Glomerular visceral epithelial cell (primary cell): ENCODE results near the gene RPS6KA5.
A peak's percentile ranks its signal among the peaks of the same experiment; 100 is the strongest.
"Not testable (repeated sequence)": the region's sequence is repeated elsewhere in the genome, so short reads cannot be mapped to it uniquely, and the experiment has no call there.

Experiments
- DNase-seq: peaks from one replicate; pipeline ENCODE4 v3.0.0-alpha.2; 2016; ENCODE audit errors: extremely low spot score

Gene RPS6KA5

GRCh38 chr14:91065266-91065665 is 4.8 kb upstream of the RPS6KA5 start:
- DNase-seq, result no peak

- peak; percentile 17 for DNase-seq
Observed at GRCh38 chr14:91063119-91063518, 2.7 kb upstream of the RPS6KA5 start.

- no peak for DNase-seq
Observed at GRCh38 chr14:91062600-91062999, 2.2 kb upstream of the RPS6KA5 start.

- no peak for DNase-seq
Observed at GRCh38 chr14:91061056-91061887, 831 bp upstream of the RPS6KA5 start.

GRCh38 chr14:91059576-91060350 is 678 bp downstream of the RPS6KA5 start:
- peak; percentile 37 for DNase-seq

GRCh38 chr14:91058042-91058581 is 2.3 kb downstream of the RPS6KA5 start:
- peak; percentile 75 for DNase-seq

- no peak for DNase-seq
Observed at GRCh38 chr14:91056361-91056760, 4.1 kb downstream of the RPS6KA5 start.

GRCh38 chr14:91055016-91055415 is 5.4 kb downstream of the RPS6KA5 start:
- DNase-seq, result no peak

- DNase-seq, result no peak
Observed at GRCh38 chr14:91048676-91049075, 11.8 kb downstream of the RPS6KA5 start.

- DNase-seq, result no peak
Observed at GRCh38 chr14:91048265-91048664, 12.2 kb downstream of the RPS6KA5 start.

- DNase-seq, result no peak
Observed at GRCh38 chr14:91047174-91047753, 13.2 kb downstream of the RPS6KA5 start.

- DNase-seq, result no peak
Observed at GRCh38 chr14:91046488-91047072, 13.9 kb downstream of the RPS6KA5 start.

GRCh38 chr14:91041450-91041849 is 19.0 kb downstream of the RPS6KA5 start:
- DNase-seq, result no peak

GRCh38 chr14:91040545-91040944 is 19.9 kb downstream of the RPS6KA5 start:
- no peak for DNase-seq

GRCh38 chr14:91038439-91038838 is 22.0 kb downstream of the RPS6KA5 start:
- DNase-seq, result no peak

- no peak for DNase-seq
Observed at GRCh38 chr14:91036741-91037469, 23.5 kb downstream of the RPS6KA5 start.

GRCh38 chr14:91035855-91036254 is 24.6 kb downstream of the RPS6KA5 start:
- no peak for DNase-seq

- DNase-seq, result not testable (repeated sequence)
Observed at GRCh38 chr14:91034379-91034778, 26.1 kb downstream of the RPS6KA5 start.

GRCh38 chr14:91032248-91032647 is 28.2 kb downstream of the RPS6KA5 start:
- no peak for DNase-seq

- no peak for DNase-seq
Observed at GRCh38 chr14:91031666-91032065, 28.8 kb downstream of the RPS6KA5 start.
